ENCODE data around the gene PHF1. TPM values are rescaled to one million over a fixed set of nuclear protein-coding genes. Genes with fewer than 3 reads are reported as not detected.
A peak's percentile ranks its signal among the peaks of the same experiment; 100 is the strongest.

PHF1 gene
- total RNA-seq, 1 donor = 30.8 TPM

GRCh38 chr6:33446356-33446755, 35.5 kb downstream of the PHF1 start:
- H2AFZ ChIP-seq (ENCODE audit: low read length) = no peak overlapping the region
- no peak for DNase-seq (ENCODE audit: insufficient read length, low spot score, missing footprints)
- no peaks in the 10 kb centered on the region for H3K27me3 ChIP-seq (ENCODE audit: insufficient read depth, low read length)
- no peak overlapping the region for H3K27ac ChIP-seq (ENCODE audit: low read depth, low read length)
- H3K79me2 ChIP-seq (ENCODE audit: insufficient read depth, low read length) = no peaks in the 10 kb centered on the region
- TF ChIP-seq, protein P1, sequence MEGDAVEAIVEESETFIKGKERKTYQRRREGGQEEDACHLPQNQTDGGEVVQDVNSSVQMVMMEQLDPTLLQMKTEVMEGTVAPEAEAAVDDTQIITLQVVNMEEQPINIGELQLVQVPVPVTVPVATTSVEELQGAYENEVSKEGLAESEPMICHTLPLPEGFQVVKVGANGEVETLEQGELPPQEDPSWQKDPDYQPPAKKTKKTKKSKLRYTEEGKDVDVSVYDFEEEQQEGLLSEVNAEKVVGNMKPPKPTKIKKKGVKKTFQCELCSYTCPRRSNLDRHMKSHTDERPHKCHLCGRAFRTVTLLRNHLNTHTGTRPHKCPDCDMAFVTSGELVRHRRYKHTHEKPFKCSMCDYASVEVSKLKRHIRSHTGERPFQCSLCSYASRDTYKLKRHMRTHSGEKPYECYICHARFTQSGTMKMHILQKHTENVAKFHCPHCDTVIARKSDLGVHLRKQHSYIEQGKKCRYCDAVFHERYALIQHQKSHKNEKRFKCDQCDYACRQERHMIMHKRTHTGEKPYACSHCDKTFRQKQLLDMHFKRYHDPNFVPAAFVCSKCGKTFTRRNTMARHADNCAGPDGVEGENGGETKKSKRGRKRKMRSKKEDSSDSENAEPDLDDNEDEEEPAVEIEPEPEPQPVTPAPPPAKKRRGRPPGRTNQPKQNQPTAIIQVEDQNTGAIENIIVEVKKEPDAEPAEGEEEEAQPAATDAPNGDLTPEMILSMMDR (IDR thresholded peaks at IDR 0.05; ENCODE audit: extremely low read depth, low read depth, low read length) = no peak
- peaks cover 7% of the 10 kb centered on the region for H4K20me1 ChIP-seq (ENCODE audit: insufficient read depth, low read length)
- no peaks in the 10 kb centered on the region for H3K9me3 ChIP-seq (ENCODE audit: low read depth, low read length)
- no peak overlapping the region for H3K4me2 ChIP-seq (ENCODE audit: insufficient read depth, low read length)
- H3K36me3 ChIP-seq (ENCODE audit: insufficient read depth, low read length) = peaks cover 65% of the 10 kb centered on the region
- H3K4me1 ChIP-seq (ENCODE audit: insufficient read depth, low read length) = no peaks in the 10 kb centered on the region
- H3K4me3 ChIP-seq (ENCODE audit: insufficient read depth, low read length) = no peak overlapping the region

DNA sequence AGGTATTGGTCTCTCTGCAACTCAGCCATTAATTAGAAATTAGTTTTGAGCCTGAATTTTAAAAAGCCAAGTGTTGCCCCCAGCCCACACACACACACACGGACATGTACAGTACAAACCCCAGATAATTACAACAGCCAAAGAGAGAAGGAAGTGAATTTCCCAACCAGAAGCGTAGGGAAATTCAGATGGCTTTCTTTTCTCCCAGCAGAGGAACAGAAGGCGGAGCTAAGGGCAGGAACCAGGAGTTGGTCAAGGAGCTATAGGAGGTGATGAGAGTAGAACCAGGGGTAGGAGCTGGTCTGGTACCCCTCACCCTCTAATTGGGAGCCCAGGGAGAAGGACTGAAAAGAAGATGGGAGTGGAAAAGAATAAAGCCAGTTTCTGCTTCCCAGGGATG, 39.6 kb downstream of the PHF1 start:
- H3K79me2 ChIP-seq (ENCODE audit: insufficient read depth, low read length) = peaks cover 22% of the 10 kb centered on the region
- no peak overlapping the region for H3K27ac ChIP-seq (ENCODE audit: low read depth, low read length)
- H3K9me3 ChIP-seq (ENCODE audit: low read depth, low read length) = no peaks in the 10 kb centered on the region
- no peak overlapping the region for H2AFZ ChIP-seq (ENCODE audit: low read length)
- no peaks in the 10 kb centered on the region for H3K27me3 ChIP-seq (ENCODE audit: insufficient read depth, low read length)
- DNase-seq (ENCODE audit: insufficient read length, low spot score, missing footprints) = peak; percentile 54
- peaks cover 4% of the 10 kb centered on the region for H4K20me1 ChIP-seq (ENCODE audit: insufficient read depth, low read length)
- peaks cover 38% of the 10 kb centered on the region for H3K36me3 ChIP-seq (ENCODE audit: insufficient read depth, low read length)
- no peak overlapping the region for H3K4me3 ChIP-seq (ENCODE audit: insufficient read depth, low read length)
- TF ChIP-seq, protein P1 (IDR thresholded peaks at IDR 0.05; ENCODE audit: extremely low read depth, low read depth, low read length) = no peak
- H3K4me1 ChIP-seq (ENCODE audit: insufficient read depth, low read length) = peaks cover 12% of the 10 kb centered on the region
- no peak overlapping the region for H3K4me2 ChIP-seq (ENCODE audit: insufficient read depth, low read length)

GRCh38 chr6:33451606-33452005, 40.8 kb downstream of the PHF1 start:
- Histone ChIP-seq H3K79me2 (ENCODE audit: insufficient read depth, low read length) (peaks cover 32% of the 10 kb centered on the region), H3K27me3 (ENCODE audit: insufficient read depth, low read length) (no peaks in the 10 kb centered on the region), H3K9me3 (ENCODE audit: low read depth, low read length) (no peaks in the 10 kb centered on the region), H3K4me1 (ENCODE audit: insufficient read depth, low read length) (peaks cover 13% of the 10 kb centered on the region), H2AFZ (ENCODE audit: low read length) (no peak overlapping the region), H3K4me3 (ENCODE audit: insufficient read depth, low read length) (no peak overlapping the region), H3K27ac (ENCODE audit: low read depth, low read length) (no peak overlapping the region), H3K36me3 (ENCODE audit: insufficient read depth, low read length) (peaks cover 37% of the 10 kb centered on the region), H4K20me1 (ENCODE audit: insufficient read depth, low read length) (peaks cover 4% of the 10 kb centered on the region), H3K4me2 (ENCODE audit: insufficient read depth, low read length) (no peak overlapping the region)
- peak; percentile 65 for DNase-seq (ENCODE audit: insufficient read length, low spot score, missing footprints)
- TF ChIP-seq, protein P1 (IDR thresholded peaks at IDR 0.05; ENCODE audit: extremely low read depth, low read depth, low read length) = no peak

DNA sequence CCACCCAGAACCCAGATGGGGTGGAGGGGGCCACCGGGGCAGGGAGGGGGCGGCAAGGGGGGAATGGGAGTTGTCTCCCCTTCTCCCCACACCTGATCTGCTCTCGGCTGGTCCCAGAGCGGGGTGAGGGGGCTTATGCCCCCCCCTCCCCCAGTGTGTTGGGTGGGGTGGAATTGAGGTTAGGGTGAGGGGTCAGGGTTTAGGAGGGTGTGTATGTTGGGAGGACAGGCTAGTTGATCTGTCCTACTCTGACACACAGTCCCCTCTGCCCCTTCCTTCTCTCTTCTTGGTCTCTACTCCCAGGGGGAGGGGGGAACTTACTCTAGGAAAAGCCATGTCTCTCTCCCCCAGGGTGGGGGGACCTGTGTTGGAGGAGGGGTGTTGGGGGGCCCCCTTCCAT, 41.7 kb downstream of the PHF1 start:
- Histone ChIP-seq H3K4me2 (ENCODE audit: insufficient read depth, low read length) (no peak overlapping the region), H3K4me1 (ENCODE audit: insufficient read depth, low read length) (peaks cover 13% of the 10 kb centered on the region), H3K36me3 (ENCODE audit: insufficient read depth, low read length) (peaks cover 28% of the 10 kb centered on the region), H3K27ac (ENCODE audit: low read depth, low read length) (no peak overlapping the region), H3K9me3 (ENCODE audit: low read depth, low read length) (no peaks in the 10 kb centered on the region), H3K79me2 (ENCODE audit: insufficient read depth, low read length) (peaks cover 32% of the 10 kb centered on the region), H2AFZ (ENCODE audit: low read length) (no peak overlapping the region), H4K20me1 (ENCODE audit: insufficient read depth, low read length) (peaks cover 1% of the 10 kb centered on the region), H3K4me3 (ENCODE audit: insufficient read depth, low read length) (no peak overlapping the region), H3K27me3 (ENCODE audit: insufficient read depth, low read length) (no peaks in the 10 kb centered on the region)
- TF ChIP-seq, protein P1 (IDR thresholded peaks at IDR 0.05; ENCODE audit: extremely low read depth, low read depth, low read length) = no peak
- DNase-seq (ENCODE audit: insufficient read length, low spot score, missing footprints) = peak; percentile 81
